NT2/D1 (cell line): ENCODE data around the gene CDC42.
A peak's percentile ranks its signal among the peaks of the same experiment; 100 is the strongest.

Source experiments
- DNase-seq: peaks from one replicate; pipeline ENCODE4 v3.0.0-alpha.2; 2011; ENCODE audit warnings: low read depth, low spot score
- H3K27me3 ChIP-seq: 2 replicates; pipeline ENCODE4 v1.6.0; 2011; ENCODE audit warnings: mild to moderate bottlenecking; ENCODE audit not compliant: insufficient read length, insufficient read depth
- H3K36me3 ChIP-seq: 2 replicates; pipeline ENCODE4 v1.6.1; 2011; ENCODE audit warnings: mild to moderate bottlenecking, low read length, mixed read lengths; ENCODE audit not compliant: insufficient read depth, insufficient read length
- H3K4me1 ChIP-seq: 2 replicates; pipeline ENCODE4 v1.5.1; 2011; ENCODE audit not compliant: insufficient read depth, insufficient read length
- H3K4me3 ChIP-seq: 2 replicates; pipeline ENCODE4 v1.5.1; 2011; ENCODE audit warnings: low read depth; ENCODE audit not compliant: insufficient read length
- H3K9ac ChIP-seq: 2 replicates; pipeline ENCODE4 v1.6.0; 2011; ENCODE audit warnings: low read depth; ENCODE audit not compliant: insufficient read length
- H3K9me3 ChIP-seq: 2 replicates; pipeline ENCODE4 v1.5.1; 2011; ENCODE audit warnings: mild to moderate bottlenecking, low read length; ENCODE audit not compliant: insufficient read depth
- SUZ12 ChIP-seq: IDR thresholded peaks from 2 replicates; pipeline ENCODE4 v1.6.1; 2011; ENCODE audit not compliant: insufficient read length, insufficient read depth; ENCODE audit errors: extremely low read depth
- YY1 ChIP-seq: IDR thresholded peaks from 2 replicates; pipeline ENCODE4 v1.6.1; 2011; ENCODE audit not compliant: insufficient read length, insufficient read depth
- ZNF274 ChIP-seq: IDR thresholded peaks from 2 replicates; pipeline ENCODE4 v1.6.1; 2011; ENCODE audit warnings: mild to moderate bottlenecking, low read depth, low read length

The CDC42 gene

DNA sequence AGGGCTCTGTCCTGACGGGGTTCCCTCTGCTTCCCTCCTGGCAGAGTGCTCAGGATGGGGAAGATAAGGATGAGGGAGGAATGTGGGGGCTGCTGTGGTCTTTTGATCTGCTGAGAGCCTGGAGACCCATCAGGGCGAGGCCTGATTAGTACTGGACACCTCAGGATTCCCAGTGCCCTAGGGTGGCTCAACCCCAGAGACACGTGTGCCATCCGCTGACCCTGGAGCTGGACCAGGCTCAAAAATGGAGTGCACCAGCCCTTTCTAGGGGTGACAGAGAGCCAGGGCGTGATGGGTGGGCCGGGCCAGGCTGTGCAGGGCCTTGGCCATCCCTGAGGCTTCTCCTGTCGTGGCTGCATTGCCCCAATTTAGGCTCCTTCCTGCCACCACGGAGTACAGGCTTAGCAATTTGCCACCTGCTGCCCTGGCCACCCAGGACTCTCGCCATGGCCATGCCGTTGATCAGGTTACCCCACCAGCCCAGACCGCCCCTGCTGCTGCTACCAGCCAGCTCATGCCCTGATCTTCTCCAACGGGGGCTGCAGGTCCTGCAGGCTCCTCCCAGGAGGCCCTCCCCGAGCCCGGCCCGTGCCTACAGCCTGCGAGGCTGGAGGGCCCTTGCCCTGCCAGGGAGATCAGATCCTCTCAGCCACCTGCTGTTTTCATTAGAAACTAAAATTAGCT, 80.9 kb downstream of the CDC42 start:
- Histone ChIP-seq H3K36me3 (peaks cover 4% of the 10 kb centered on the region), H3K4me3 (no peak overlapping the region)
- DNase-seq = no peak

DNA sequence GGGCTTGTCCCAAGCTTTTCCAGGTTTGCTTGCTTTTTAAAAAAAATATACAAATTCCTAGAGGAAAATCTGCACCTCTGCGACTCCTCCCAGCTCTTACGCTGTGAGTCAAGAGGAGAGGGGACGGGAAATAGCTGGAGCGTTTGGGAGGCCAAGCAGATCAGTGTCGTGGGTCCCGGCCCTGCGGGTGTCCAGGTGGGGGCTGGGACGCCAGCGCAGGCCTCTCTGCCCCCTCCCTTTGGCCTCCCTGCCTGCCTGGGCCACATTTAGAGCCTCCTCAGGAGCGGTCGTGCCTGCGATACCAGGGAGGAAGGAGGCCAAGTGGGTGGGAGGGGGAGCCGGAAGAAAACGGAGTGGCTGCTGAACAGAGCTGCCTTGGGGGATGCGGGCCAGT, 81.4 kb downstream of the CDC42 start:
- H3K27me3 ChIP-seq = peaks cover 12% of the 10 kb centered on the region
- DNase-seq = no peak
- H3K9ac ChIP-seq = no peak overlapping the region
- peaks cover 4% of the 10 kb centered on the region for H3K36me3 ChIP-seq
- no peaks in the 10 kb centered on the region for H3K9me3 ChIP-seq
- no peak overlapping the region for H3K4me3 ChIP-seq
- H3K4me1 ChIP-seq = peaks cover 17% of the 10 kb centered on the region
- TF ChIP-seq ZNF274 (no peak), YY1 (no peak), SUZ12 (no peak)

More for the DNA sequence above, 80.9 kb downstream of the CDC42 start:
- Histone ChIP-seq H3K4me1 (peaks cover 13% of the 10 kb centered on the region), H3K9me3 (no peaks in the 10 kb centered on the region), H3K27me3 (peaks cover 12% of the 10 kb centered on the region), H3K9ac (peak overlapping the region; percentile 21)
- TF ChIP-seq YY1 (no peak), ZNF274 (no peak), SUZ12 (no peak)

DNA sequence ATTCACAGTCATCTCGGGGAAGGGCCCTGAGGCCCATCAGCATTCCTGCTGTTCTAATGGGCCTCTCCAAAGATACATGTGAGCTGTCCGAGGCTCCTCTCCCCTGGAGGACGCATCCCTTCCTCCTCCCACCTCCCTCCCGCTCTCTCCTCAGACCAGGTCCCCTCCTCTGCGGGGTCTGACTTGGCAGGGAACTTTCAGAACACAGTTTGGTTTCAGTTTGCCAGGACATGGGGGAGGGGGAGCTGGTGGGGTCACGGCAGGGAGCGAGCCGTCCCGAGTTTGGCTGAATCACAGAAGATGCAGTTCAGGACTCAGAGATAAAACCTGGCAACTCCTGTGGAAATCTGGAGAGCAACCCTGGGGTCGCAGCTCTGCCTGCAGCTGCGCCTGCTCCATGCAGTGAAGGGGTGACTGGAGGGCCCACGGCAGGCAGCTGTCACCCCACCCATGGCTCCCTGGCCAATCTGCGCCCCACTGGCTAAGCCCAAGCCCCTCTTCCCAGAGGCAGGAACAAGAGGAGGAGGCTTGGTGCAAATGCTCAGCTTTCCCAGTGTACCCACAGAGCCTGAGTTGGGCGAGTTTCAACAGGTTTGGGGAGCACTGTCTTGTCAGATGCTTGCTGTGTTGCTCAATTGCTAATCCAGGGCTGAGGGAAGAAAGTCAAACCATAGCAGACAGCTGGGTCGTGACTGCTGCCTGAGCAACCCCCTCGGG, 84.7 kb downstream of the CDC42 start:
- TF ChIP-seq ZNF274 = no peak
- TF ChIP-seq YY1 = no peak
- TF ChIP-seq SUZ12 = no peak
- no peak for DNase-seq
- Histone ChIP-seq H3K9me3 (no peaks in the 10 kb centered on the region), H3K27me3 (peaks cover 35% of the 10 kb centered on the region), H3K9ac (peak overlapping the region; percentile 24), H3K4me1 (peaks cover 34% of the 10 kb centered on the region), H3K4me3 (no peak overlapping the region), H3K36me3 (no peaks in the 10 kb centered on the region)

DNA sequence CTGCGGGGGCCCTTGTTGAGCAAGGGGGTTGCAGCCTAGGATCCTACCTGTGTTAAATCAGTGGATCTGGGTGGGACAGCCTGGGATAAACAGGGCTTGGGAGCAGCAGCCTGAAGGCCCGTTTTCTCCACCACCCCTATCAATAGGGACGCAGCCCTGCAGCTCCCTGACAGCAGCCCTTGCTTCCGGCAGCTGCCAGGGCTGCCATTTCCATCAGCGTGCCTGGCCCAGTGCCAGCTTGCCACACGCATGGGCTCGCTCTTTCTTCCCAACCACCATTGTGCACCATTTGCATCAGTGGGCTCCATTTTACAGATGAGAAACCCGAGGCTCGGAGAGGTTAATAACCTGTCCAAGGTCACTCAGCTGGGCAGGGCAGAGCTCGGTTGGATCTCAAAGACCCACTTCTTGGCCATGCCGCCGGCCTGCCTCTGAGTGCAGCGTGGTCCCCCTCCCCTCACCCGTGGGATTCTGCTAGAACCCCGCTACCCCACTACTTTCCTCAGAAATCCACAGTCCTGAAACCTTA, 86.6 kb downstream of the CDC42 start:
- Histone ChIP-seq H3K9me3 (no peaks in the 10 kb centered on the region), H3K9ac (no peak overlapping the region), H3K4me1 (peaks cover 30% of the 10 kb centered on the region), H3K36me3 (no peaks in the 10 kb centered on the region), H3K27me3 (peaks cover 44% of the 10 kb centered on the region), H3K4me3 (no peak overlapping the region)
- TF ChIP-seq YY1 (no peak), ZNF274 (no peak), SUZ12 (no peak)
- no peak for DNase-seq

DNA sequence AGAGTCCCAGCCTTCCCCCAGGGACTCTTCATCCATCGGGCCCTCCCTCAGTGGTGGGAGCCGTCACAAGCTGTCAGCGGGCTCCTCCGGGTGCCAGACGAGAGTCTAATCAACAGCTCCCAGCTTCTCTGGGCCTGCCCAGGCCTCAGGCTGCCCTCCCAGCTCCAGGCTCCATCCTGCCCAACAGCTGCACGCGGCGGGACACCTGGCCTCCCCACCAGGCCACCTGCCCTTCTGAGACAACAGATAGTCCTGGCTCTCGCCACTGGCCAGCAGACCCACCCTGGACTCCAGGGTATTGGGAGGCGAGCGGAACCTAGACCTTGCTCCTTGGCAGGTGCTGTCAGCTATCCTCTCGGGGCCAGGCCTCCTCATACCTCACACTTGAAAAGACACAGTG, 87.3 kb downstream of the CDC42 start:
- no peaks in the 10 kb centered on the region for H3K9me3 ChIP-seq
- no peak for DNase-seq
- no peak overlapping the region for H3K9ac ChIP-seq
- H3K4me1 ChIP-seq = peaks cover 30% of the 10 kb centered on the region
- H3K36me3 ChIP-seq = no peaks in the 10 kb centered on the region
- H3K27me3 ChIP-seq = peaks cover 44% of the 10 kb centered on the region
- no peak for TF ChIP-seq YY1
- TF ChIP-seq ZNF274 = no peak
- no peak for TF ChIP-seq SUZ12
- no peak overlapping the region for H3K4me3 ChIP-seq
